ENCODE results near the gene KCNQ2. TPM values are rescaled to one million over a fixed set of nuclear protein-coding genes. Genes with fewer than 3 reads are reported as not detected.

Gene KCNQ2
- total RNA-seq, 1 experiment from 2014 or later: 86.5 TPM

- Histone ChIP-seq H2AFZ (ENCODE audit: low read depth, low read length, poor library complexity, severe bottlenecking) (no peak overlapping the region), H3K27ac (ENCODE audit: low read depth, low read length) (no peak overlapping the region), H3K4me2 (ENCODE audit: low read length) (no peak overlapping the region), H3K9me2 (ENCODE audit: insufficient read depth) (no peaks in the 10 kb centered on the region), H3K36me3 (ENCODE audit: control insufficient read depth in 1 of 2, insufficient read depth in 2 of 2, low read length in 2 of 2) (no peaks in the 10 kb centered on the region), H4K20me1 (ENCODE audit: insufficient read depth) (no peaks in the 10 kb centered on the region), H3K4me3 (replicated peaks in 1 of 2; ENCODE audit: low read depth in 1 of 2, low read length in 2 of 2) (no peak overlapping the region), H3K79me2 (ENCODE audit: insufficient read depth, low read length) (no peaks in the 10 kb centered on the region), H3K4me1 (ENCODE audit: control insufficient read depth in 1 of 2, insufficient read depth in 2 of 2, low read length in 2 of 2) (no peaks in the 10 kb centered on the region), H3K27me3 (ENCODE audit: insufficient read depth, low read length) (no peaks in the 10 kb centered on the region), H3K9ac (ENCODE audit: low read length) (no peak overlapping the region), H3K9me3 (ENCODE audit: control insufficient read depth in 1 of 2, insufficient read depth in 1 of 2, low read depth in 1 of 2, low read length in 2 of 2) (peaks cover 14 to 29% of the 10 kb centered on the region in 2 experiments; a peak in 2 of 4 replicates)
- ChIA-PET CTCF (no interaction called here), POLR2A (no interaction called here), RAD21 (ENCODE audit: low non-redundant PET in 1 of 2, low total read pairs in 2 of 2, uncharacterized antibody in 2 of 2, unreplicated experiment in 2 of 2) (no interaction called here)
- no peak for ATAC-seq
- TF ChIP-seq ATF3 (IDR thresholded peaks at IDR 0.05) (no peak), RAD21 (IDR thresholded peaks at IDR 0.05; ENCODE audit: low read depth) (no peak), JUND (IDR thresholded peaks at IDR 0.05) (no peak), CTCF (IDR thresholded peaks at IDR 0.05 in 2 of 3, conservative IDR thresholded peaks at IDR 0.05 in 1 of 3; ENCODE audit: borderline replicate concordance in 1 of 3, insufficient read depth in 1 of 3, low read depth in 2 of 3, low read length in 2 of 3) (no peak), SP1 (IDR thresholded peaks at IDR 0.05; ENCODE audit: low read depth) (no peak), ZBTB33 (IDR thresholded peaks at IDR 0.05; ENCODE audit: extremely low read depth, insufficient replicate concordance, low read length) (no peak), EGR1 (IDR thresholded peaks at IDR 0.05; ENCODE audit: low read depth) (no peak), ZFX (IDR thresholded peaks at IDR 0.05) (no peak), SIN3A (IDR thresholded peaks at IDR 0.05; ENCODE audit: low read depth) (no peak)
- BruUV-seq (replicated peaks): no TSS peak
- DNase-seq (ENCODE audit: low read depth, low spot score): no peak
- intact Hi-C loops (cut with micrococcal nuclease): no loop called here
Measured at GRCh38 chr20:63385819-63386218, 86.6 kb downstream of the KCNQ2 start.

Measured in HCT116 (cell line).